ENCODE measurements around the gene SYNDIG1.

The SYNDIG1 gene

DNA sequence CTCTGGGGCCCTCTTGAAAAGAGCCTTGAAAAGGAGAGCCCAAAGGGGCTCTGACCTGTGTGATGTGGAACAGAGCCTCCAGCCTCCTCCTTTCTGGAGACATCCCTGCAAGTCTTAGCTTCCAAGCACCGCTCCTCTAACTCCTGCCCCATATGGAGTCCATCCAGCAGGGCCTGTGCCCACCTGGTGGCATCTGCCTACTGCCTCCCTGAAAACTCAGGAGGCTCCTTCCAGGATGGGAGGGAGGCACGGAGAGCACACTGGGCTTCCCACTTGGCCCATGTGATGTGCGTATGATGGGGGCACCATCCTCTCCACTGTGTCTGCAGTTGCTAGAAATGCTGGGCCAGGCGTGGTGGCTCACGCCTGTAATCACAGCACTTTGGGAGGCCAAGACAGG lies 98.1 kb downstream of the SYNDIG1 start:
- DNase-seq (ENCODE audit: low read depth): no peak

DNA sequence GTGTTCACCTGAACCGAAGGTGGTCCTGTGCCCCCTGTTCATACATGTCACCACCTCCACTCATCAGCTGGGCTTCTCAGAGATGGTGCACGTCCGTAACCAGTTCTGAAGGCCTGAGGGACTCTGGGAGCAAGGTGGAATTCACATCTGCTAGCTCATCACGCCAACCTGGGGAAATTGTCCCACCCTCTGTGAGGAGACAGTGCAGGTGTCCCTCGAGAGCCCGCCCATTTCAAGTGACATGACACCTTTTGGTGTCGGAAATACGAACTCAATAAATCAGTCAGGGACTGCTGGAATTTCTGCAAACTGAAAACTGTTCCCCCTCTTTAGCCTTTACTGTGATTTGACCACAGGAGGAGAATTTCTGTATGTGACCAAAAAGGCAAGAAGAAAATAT lies 99.4 kb downstream of the SYNDIG1 start:
- DNase-seq (ENCODE audit: low read depth): no peak

DNA sequence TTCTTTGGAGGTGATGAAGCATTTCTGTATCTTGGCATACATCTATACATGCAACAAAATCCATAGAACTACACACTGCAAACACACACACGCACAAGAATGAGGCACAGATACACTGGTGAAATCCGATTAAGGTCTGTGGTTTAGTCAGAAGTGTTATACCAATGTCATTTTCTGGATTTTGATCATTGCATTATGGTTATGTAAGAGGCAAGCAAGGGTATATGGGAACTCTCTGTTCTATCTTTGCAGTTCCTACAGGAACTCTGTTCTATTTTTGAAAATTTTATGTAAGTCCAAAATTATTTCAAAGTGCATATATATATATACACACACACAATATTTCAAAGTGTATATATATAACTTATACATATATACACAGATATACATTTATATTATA lies 101.7 kb downstream of the SYNDIG1 start:
- no peak for DNase-seq (ENCODE audit: low read depth)

DNA sequence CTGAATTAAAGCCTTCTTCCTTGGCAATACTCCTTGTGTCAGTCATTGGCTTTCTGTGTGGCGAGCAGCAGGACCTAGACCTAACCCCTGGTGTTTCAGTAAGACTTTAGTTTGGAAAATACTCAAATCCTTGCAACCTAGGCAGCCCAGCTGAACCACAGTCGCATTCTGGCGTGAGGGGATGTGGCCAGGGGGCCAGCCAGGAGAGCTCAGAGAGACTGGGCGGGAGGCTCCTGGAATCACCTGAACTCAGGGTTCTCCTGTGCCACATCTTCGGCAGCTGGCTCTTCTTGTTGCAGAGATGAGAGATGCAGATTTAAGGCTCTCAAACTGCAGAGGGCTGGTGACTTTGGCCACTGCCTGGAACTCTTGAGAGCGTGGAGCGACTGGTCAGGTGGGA lies 102.7 kb downstream of the SYNDIG1 start:
- no peak for DNase-seq (ENCODE audit: low read depth)

DNA sequence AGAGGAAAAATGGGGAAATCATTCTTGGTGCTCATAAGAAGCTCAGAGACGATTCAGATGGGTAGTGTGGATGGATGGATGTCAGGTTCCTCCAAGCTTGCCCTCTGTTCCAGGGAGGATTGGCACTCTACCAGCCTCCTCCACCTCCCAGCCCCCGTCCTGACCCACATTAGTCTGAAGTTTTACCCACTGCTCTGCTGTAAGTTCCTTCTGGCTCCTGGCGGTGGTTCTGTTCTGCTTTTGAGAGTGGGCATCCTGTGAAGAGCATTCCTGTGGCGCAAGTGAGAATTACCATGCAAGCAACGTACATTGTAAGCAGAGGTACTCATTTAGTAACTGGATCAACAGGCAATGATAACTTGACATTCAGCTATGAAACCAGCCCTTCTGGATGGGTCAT lies 103.4 kb downstream of the SYNDIG1 start:
- no peak for DNase-seq (ENCODE audit: low read depth)

DNA sequence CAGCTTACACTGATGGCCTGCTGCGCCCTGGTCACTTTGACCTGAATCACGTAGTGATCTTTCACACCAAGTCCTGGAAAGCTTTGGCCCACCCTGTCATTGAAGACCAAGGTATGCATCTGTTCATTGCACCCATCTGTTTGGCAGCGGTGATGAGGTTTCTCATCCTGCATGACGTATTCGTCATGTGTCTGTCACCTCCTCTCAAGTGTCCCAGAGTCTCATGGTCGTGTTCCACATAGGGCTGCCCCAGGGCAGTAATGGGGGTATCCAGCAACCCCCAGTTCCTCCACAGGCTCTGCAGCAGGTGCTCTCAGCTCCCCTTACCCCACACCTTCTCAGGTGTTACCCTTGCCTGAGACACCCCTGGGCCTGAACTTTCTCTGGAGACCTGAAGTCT lies 104.1 kb downstream of the SYNDIG1 start:
- no peak for DNase-seq (ENCODE audit: low read depth)

DNA sequence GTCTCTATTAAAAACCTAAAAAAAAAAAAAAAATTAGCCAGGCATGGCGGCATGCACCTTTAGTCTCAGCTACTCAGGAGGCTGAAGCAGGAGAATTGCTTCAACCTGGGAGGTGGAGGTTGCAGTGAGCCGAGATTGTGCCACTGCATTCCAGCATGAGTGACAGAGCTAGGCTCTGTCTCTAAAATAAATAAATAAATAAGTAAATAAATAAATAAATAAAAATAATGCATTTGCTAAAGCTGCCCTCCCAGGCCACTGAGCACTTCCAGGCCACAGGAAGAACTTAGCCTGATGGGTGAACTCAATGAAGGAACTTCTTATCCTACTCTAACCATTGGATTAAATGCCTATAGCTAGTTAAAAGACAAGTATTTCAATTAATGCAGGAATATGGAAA lies 104.9 kb downstream of the SYNDIG1 start:
- DNase-seq (ENCODE audit: low read depth): no peak

DNA sequence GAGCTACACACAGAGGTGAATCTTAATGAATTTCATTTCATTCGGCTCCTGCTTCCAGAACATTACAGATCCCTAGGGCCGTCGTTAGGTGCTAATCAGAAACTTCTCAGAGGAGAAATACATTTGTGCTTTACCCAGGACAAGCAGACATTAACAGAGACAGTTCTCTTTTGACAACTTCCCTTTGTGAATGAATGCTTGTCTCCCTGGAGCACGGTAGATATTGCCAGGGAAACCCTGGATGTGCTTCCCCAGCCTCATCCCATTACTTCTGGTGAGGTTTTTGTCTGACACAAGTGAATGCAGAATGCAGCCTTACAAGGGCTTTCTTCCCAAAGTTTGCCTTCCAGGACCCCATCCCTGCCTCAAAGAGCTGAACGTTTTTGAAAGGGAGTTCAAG lies 105.4 kb downstream of the SYNDIG1 start:
- DNase-seq (ENCODE audit: low read depth): no peak

DNA sequence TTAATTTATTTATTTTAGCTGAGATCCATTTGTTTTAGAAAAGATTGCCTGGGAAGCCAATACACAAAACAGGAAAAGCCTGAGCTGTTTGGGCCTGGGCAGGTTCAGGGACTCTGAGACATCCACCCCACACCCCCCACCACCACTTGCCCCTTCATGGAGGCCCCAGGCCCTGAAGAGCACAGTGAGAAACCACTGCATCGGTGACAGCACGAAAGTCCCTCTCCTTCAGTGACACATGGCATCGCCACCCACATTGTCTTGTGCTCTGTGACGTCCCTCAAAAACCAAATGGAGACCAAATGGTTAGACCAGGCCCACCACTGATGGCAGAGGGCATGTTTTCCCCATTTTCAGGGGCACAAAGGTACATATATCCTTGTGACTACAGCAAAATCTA lies 106.4 kb downstream of the SYNDIG1 start:
- DNase-seq (ENCODE audit: low read depth): no peak

DNA sequence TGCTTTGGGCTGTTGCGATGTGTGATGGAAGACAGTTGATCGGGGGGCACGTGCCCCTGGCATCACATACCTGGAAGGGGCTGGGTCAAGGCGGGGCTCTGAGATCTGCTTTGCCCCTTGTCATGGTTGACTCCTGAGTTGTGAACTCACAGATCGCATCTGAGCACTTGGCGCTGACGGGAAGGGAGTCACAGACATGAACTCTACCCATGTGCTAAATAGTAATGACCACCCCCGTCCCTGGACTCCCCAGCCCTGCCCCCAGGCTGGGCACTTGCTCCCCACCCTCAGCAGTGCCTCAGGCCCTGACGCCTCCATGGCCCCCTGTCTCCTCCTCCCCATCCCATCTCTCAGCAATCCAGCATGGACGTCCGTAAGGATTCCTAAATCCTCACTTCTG lies 107.0 kb downstream of the SYNDIG1 start:
- no peak for DNase-seq (ENCODE audit: low read depth)

DNA sequence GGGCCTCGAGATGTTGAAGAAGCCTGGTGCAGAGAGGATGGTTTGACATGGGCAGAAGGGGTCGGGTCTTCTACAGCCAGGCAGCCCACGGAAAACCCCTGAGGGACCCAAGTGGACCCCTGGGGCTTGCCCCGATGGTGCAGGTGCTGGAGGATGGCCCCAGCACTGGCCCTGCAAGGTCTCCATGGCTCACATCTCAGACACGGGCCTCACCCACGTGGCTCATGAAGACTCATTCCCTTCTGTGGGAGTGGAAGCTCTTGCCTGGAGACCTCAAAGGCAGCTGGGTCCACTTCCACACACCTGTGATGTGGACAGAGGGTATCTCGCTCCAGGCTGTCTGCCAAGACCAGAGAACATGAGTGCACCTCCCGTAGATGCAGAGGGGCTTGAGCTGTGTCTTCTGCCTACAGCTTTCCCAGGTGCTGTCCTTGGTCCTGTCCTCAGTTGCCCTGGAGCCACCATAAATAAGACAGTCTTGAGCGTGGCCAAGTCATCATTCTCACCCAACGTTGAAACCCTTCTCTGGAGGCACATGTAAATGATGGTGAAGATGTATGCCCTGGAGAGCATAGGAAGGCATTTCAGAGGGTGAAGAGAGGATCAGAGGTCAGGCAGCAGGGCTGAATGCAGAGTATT lies 108.0 kb downstream of the SYNDIG1 start:
- DNase-seq (ENCODE audit: low read depth): no peak

DNA sequence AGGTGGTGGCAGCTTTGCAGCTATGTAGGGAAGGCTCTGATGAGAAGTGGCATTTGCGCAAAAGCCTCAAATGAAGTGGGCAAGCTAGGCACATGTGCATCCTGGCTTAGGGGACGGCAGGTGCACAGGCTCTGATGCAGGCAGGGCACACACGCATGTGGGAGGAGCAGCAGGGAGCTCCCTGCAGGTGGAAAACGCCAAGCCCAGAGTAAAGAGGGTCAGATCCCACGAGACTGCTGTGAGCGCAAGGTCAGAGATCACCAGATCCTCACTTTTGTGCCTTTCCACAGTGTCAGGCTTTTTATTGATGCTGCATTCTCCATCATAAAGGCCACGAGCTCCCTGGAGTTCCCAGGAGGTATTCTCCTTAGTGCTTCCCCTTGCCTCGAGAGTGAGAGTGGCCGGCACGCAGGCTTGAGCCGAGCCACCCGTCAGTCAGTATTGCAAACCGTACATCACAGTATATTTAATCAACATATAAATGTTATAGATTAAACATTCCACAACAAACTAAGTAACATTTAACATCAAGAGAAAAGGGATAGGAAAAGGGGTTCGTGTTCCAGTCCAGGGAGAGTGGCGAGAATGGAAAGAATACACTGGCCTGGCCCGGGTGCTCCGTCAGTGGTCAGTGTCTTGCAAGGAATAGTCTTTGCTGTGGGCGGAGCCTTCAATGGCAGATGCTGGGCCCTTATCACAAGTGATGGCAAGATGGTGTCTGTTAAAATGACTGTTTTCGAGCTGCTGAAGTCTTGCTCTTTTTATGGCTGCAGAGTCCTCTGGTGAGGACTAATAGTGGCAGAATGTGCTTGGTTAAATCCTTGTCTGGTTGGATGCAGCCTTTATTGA lies 109.4 kb downstream of the SYNDIG1 start:
- no peak for DNase-seq (ENCODE audit: low read depth)

DNA sequence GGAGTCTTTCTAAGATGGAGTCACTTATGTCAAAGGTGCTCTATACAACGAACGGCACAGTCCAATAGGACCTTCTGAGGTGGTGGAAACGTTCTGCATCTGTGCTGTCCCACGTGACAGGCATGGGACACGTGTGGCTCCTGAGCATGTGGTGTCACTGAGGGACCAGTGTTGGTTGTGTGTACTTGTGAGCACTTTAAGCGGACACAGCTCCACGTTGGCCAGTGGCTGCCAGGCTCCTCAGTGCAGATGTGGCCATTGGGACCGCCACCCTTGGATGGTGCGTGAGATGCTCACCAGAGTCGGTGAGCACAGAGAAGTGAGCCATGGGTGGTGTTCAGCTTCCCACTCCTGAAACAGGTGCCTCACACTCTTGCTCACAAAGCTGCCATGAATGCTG lies 110.0 kb downstream of the SYNDIG1 start:
- DNase-seq (ENCODE audit: low read depth): no peak

DNA sequence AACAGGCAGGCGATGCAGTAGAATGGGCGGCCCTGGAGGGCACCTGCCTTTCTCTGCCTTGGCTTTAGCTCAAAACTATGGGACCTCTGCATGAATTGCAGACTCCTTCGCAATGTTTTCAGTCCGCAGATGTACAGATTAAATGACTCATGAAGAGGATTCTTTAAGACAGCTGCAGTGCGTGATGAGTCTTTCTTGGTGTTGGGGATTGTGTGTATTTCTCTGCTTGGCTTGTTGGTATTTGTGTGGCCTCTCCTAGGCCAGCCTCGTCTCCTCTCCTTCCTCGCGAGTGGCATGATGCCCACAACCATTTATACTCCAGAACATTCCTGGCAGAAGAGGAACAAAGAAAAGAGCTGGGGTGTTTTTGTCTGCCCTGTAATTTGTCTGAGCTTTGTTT lies 110.6 kb downstream of the SYNDIG1 start:
- no peak for DNase-seq (ENCODE audit: low read depth)

DNA sequence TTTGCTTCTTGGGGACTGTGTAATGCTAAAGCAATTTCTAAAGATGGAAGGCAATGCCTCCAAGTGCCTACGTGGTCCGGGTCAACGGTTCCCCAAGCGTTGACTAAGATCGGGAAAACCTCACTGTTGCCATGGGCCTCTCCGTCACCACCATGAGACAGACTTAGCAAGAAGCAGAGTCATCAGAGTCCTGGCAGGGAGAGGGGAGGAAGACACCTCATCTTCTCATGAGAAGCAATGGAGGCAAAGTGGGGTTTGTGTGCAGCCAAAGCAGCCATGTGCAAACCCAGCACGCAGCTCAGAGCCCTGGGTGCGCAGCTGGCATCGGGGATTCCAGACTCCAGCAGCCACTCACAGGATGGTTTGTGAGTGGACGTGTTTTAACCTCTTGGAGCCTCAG lies 111.4 kb downstream of the SYNDIG1 start:
- no peak for DNase-seq (ENCODE audit: low read depth)

DNA sequence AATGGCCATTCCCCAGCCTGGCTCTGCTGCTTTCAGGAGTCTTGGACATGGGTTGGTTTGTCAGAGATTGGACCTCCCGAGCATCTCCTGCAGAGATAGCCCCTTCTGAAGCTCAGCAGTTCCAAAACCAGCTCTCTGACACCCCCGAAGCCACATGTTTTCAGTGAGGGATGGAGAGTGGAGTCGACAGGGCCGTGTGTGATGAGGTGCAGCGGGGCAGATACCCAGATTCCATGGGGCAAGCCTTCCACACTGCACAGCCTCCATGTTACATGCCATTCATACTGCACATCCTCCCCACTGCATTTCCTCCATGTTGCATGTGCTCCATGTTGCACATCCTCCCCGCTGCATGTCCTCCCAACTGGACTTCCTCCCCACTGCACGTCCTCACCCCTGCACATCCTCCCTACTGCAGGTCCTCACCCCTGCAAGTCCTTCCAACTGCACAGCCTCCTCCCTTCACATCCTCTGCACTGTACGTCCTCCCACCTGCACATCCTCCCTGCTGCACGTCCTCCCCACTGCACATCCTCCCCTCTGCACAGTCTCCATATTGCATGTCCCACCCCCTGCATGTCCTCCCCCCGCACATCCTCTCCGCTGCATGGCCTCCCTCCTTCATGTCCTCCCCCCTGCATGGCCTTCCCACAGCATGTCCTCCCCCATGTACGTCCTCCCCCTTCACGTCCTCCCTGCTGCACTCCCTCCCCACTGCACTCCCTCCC lies 112.2 kb downstream of the SYNDIG1 start:
- no peak for DNase-seq (ENCODE audit: low read depth)

DNA sequence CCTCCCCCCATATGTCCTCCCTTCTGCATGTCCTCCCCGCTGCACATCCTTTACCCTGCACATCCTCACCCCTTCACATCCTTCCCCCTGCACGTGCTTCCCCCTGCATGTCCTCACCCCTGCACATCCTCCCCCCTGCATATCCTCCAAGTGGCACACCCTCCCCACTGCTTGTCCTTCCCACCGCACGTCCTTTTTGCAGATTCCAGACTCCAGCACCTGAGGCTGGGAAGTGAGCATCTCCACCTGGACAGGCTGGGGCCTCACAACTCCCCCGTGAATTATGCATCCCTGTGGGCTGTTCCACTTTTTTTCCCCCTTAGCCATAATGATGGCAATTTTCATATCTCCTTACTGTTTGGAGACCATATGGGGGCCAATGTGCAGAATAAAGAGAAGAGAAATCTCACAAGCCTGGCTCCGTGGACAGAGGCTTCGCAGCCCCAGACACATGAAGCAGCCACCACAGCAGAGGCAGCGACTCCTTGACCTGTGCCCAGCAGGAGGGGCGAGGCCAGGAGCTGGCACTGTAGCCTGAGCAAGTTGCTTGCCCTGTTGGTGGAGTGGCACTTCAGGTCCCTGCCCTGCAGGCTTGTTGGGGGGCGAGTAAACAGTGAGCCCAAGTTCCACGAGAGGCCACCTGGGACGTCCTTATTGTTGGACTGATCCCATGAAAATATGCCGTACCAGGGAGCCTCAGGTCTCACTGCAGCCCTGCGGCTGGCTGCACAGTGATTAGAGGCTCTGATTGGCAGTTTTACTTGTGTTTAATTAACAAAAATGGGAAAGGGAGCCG lies 113.1 kb downstream of the SYNDIG1 start:
- DNase-seq (ENCODE audit: low read depth): no peak

DNA sequence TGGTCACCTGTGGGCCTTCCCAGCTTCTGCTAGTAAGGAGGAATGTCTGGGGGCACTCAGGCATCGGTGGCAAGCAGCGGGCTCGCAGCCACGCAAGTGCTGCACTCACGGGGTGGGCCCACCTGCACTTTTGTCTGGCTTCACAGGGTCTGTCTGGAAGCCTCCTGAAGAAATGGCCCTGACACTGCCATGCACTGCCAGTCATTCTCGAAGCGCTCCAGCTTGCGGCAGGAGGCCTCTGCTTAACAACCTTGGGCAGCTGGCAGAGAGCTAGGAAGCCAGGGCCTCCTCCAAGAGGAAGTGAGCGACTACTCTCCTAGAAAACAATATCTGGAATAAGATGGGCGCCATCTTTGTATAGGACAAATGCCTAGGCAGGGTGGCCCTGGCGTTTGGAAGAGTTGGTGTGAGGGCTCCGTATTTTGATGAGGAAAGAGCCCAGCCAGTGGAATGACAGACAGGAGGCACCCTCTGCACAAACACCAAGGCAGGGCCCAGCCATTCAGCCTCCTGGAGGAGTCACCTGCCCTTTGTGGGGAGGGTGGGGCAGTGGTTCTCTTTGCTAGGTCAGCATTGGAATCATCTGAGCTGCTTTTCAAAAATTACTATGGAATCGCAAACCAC lies 113.9 kb downstream of the SYNDIG1 start:
- no peak for DNase-seq (ENCODE audit: low read depth)

DNA sequence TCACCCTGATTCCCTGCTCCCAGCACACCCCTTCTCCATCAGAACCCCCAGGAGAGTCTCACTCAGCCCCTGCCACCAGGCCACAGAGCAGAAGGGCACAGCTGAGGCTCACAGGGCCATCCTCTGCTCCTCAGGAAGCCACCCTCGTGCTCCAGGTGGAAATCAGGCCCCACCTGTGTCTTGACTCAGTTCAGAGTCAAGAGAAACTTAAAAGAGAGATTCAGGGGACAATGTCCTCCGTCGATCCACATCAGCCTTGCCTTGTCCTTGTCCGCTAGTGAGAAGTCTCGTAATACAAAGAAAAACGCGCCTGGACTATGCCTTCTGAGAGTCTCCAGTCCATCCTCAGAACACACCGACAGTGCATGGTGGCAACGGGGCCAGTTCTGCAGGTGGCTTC lies 114.6 kb downstream of the SYNDIG1 start:
- DNase-seq (ENCODE audit: low read depth): no peak

DNA sequence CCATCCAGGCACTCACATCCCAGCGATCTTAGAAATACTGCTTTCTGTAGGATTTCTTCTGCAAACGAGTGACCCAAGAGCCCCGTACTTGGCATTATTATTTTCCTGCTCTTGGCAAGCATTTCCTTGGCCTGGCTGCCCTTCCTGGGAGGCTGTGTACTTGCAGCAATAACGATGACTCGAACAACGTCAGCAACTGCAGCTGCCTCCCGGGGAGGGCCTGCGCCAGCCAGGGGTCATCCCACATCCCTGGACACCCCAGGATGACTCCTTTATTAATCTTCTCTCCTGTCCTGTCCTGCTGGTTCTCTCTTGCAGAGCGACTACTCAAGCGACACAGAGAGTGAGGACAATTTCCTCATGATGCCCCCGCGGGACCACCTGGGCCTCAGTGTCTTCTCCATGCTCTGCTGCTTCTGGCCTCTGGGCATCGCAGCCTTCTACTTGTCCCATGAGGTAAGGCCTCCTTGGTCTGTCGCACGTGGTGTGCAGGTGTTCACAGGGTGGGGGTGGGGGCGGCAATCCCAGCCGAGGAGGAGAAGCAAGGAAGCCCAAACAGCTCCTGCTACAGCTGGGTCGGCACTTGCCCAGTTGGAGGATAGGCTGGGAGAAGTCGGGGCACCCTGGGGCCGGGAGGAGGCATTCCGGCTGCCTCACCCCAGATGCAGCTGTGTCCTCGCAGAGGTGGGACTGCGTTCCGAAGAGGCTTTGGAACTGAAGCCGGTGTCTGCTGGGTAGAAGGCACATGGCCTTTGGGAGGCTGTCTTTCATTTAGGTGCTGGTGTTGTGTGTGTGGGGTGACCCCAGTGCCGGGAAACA lies 115.3 kb downstream of the SYNDIG1 start:
- DNase-seq (ENCODE audit: low read depth): no peak
